ENCODE measurements around the gene MRC1. TPM values are rescaled to one million over a fixed set of nuclear protein-coding genes. Genes with fewer than 3 reads are reported as not detected.
A peak's percentile ranks its signal among the peaks of the same experiment; 100 is the strongest.

Gene MRC1
- total RNA-seq, 2 donors from 2014 or later, result 0.09 TPM; not detected in 1

- TF ChIP-seq CTCF (conservative IDR thresholded peaks at IDR 0.05), result no peak
- no peak overlapping the region for H3K4me3 ChIP-seq (ENCODE audit: low read length)
- Mint-ChIP-seq H3K27ac (no peak overlapping the region), H3K27me3 (ENCODE audit: insufficient read depth) (no peaks in the 10 kb centered on the region), H3K4me3 (no peak overlapping the region), H3K4me1 (peaks cover 14% of the 10 kb centered on the region), H3K9me3 (no peaks in the 10 kb centered on the region), H3K36me3 (ENCODE audit: low read depth) (no peaks in the 10 kb centered on the region)
- peaks cover 13% of the 10 kb centered on the region for H3K4me1 ChIP-seq (ENCODE audit: control insufficient read depth, insufficient read depth, low read length)
- no peak overlapping the region for H3K9ac ChIP-seq (ENCODE audit: extremely low read depth, low read length, poor library complexity, severe bottlenecking)
- H3K36me3 ChIP-seq (ENCODE audit: control insufficient read depth, insufficient read depth, low read length), result no peaks in the 10 kb centered on the region
- no peak overlapping the region for H3K27ac ChIP-seq (ENCODE audit: low read depth, low read length)
- no peaks in the 10 kb centered on the region for H3K27me3 ChIP-seq (ENCODE audit: control insufficient read depth, insufficient read depth, low read length, poor library complexity, severe bottlenecking)
- 95 to 97% methylated on average over 4 to 6 of the region's 6 CpGs for WGBS, 2 experiments (ENCODE audit: insufficient coverage in 1 of 2, insufficient read length in 1 of 2)
- DNase-seq, result no peak
- H3K9me3 ChIP-seq (ENCODE audit: control insufficient read depth, low read length), result no peaks in the 10 kb centered on the region
Observed at GRCh38 chr10:17871036-17871435, 61.9 kb downstream of the MRC1 start.

- no peak overlapping the region for H3K27ac ChIP-seq (ENCODE audit: low read depth, low read length)
- H3K27ac Mint-ChIP-seq, result no peak overlapping the region
- DNase-seq, result peak; percentile 64
- H3K4me1 Mint-ChIP-seq, result peaks cover 14% of the 10 kb centered on the region
- peaks cover 13% of the 10 kb centered on the region for H3K4me1 ChIP-seq (ENCODE audit: control insufficient read depth, insufficient read depth, low read length)
- TF ChIP-seq CTCF (conservative IDR thresholded peaks at IDR 0.05), result peak; percentile 73
- H3K4me3 ChIP-seq (ENCODE audit: low read length), result peak overlapping the region; percentile 39
- H3K4me3 Mint-ChIP-seq, result no peak overlapping the region
- no peaks in the 10 kb centered on the region for H3K9me3 Mint-ChIP-seq
- no peaks in the 10 kb centered on the region for H3K27me3 ChIP-seq (ENCODE audit: control insufficient read depth, insufficient read depth, low read length, poor library complexity, severe bottlenecking)
- H3K36me3 ChIP-seq (ENCODE audit: control insufficient read depth, insufficient read depth, low read length), result no peaks in the 10 kb centered on the region
- WGBS, 2 experiments (ENCODE audit: insufficient coverage in 1 of 2, insufficient read length in 1 of 2), result 55 to 67% methylated on average over 6 to 8 of the region's 8 CpGs
- no peaks in the 10 kb centered on the region for H3K9me3 ChIP-seq (ENCODE audit: control insufficient read depth, low read length)
- no peaks in the 10 kb centered on the region for H3K27me3 Mint-ChIP-seq (ENCODE audit: insufficient read depth)
- no peaks in the 10 kb centered on the region for H3K36me3 Mint-ChIP-seq (ENCODE audit: low read depth)
- no peak overlapping the region for H3K9ac ChIP-seq (ENCODE audit: extremely low read depth, low read length, poor library complexity, severe bottlenecking)
Observed at GRCh38 chr10:17872191-17873091, 63.3 kb downstream of the MRC1 start.

- Mint-ChIP-seq H3K4me1 (peaks cover 14% of the 10 kb centered on the region), H3K27me3 (ENCODE audit: insufficient read depth) (no peaks in the 10 kb centered on the region), H3K4me3 (no peak overlapping the region), H3K9me3 (no peaks in the 10 kb centered on the region), H3K27ac (no peak overlapping the region), H3K36me3 (ENCODE audit: low read depth) (no peaks in the 10 kb centered on the region)
- WGBS, 2 experiments (ENCODE audit: insufficient coverage in 1 of 2, insufficient read length in 1 of 2), result 79 to 94% methylated on average over 2 of the region's 2 CpGs
- DNase-seq, result no peak
- Histone ChIP-seq H3K4me1 (ENCODE audit: control insufficient read depth, insufficient read depth, low read length) (peaks cover 13% of the 10 kb centered on the region), H3K36me3 (ENCODE audit: control insufficient read depth, insufficient read depth, low read length) (no peaks in the 10 kb centered on the region), H3K27ac (ENCODE audit: low read depth, low read length) (no peak overlapping the region), H3K27me3 (ENCODE audit: control insufficient read depth, insufficient read depth, low read length, poor library complexity, severe bottlenecking) (no peaks in the 10 kb centered on the region), H3K9me3 (ENCODE audit: control insufficient read depth, low read length) (no peaks in the 10 kb centered on the region), H3K9ac (ENCODE audit: extremely low read depth, low read length, poor library complexity, severe bottlenecking) (no peak overlapping the region), H3K4me3 (ENCODE audit: low read length) (no peak overlapping the region)
- no peak for TF ChIP-seq CTCF (conservative IDR thresholded peaks at IDR 0.05)
Observed at GRCh38 chr10:17873946-17874345, 64.8 kb downstream of the MRC1 start.

Data from endodermal cell (in vitro differentiated cells).